ENCODE results near the gene CCT6A.

- TF ChIP-seq SMC3 (IDR thresholded peaks at IDR 0.05) (no peak), EP300 (IDR thresholded peaks at IDR 0.05) (0 out of 5 replicates have a peak, but pooled peaks of 1 of the 2 experiments have one; percentile 21), POLR2A (IDR thresholded peaks at IDR 0.05; ENCODE audit: low read length) (peak; percentile 96), CTCF (IDR thresholded peaks at IDR 0.05) (no peak), RAD21 (conservative IDR thresholded peaks at IDR 0.05 in 1 of 2, IDR thresholded peaks at IDR 0.05 in 1 of 2) (no peak), BHLHE40 (IDR thresholded peaks at IDR 0.05; ENCODE audit: low read depth, low read length) (no peak), ZFP36 (IDR thresholded peaks at IDR 0.05; ENCODE audit: borderline replicate concordance, partially characterized antibody) (no peak), RFX5 (IDR thresholded peaks at IDR 0.05) (no peak), CHD2 (IDR thresholded peaks at IDR 0.05; ENCODE audit: low read length, partially characterized antibody) (no peak), JUN (IDR thresholded peaks at IDR 0.05) (peak; percentile 62 to 95; a peak in 4 of 5 replicates)
Observed at GRCh38 chr7:56063882-56064625, 12.5 kb downstream of the CCT6A start, which contains the start of gene SUMF2.
